Measurements from ENCODE around the gene MINDY2.

- no peak for TF ChIP-seq CTCF (IDR thresholded peaks at IDR 0.05 in 8 of 11, conservative IDR thresholded peaks at IDR 0.05 in 3 of 11)
- no peak for TF ChIP-seq POLR2A (IDR thresholded peaks at IDR 0.05)
These were observed 18.4 kb upstream of the MINDY2 start for GRCh38 chr15:58752716-58753115.
